Gastrocnemius medialis (tissue), 4 donors: ENCODE data around the gene NPBWR2. TPM values are rescaled to one million over a fixed set of nuclear protein-coding genes. Genes with fewer than 3 reads are reported as not detected.

ENCODE experiments used
- ATAC-seq, 2 donors: fragments of 150-250 bp; one replicate each; pipeline ENCODE4 v1.9.1; 2016
- DNase-seq, 2 donors: peaks; one replicate each; pipeline ENCODE4 v3.0.0-alpha.2; 2019
- H3K27ac ChIP-seq, 4 donors: fragments of 200-600 bp; sonication (generic); 1 replicate in 1 of 4; 2 replicates in 3 of 4; pipeline ENCODE4 v1.5.1; 2016 to 2018; ENCODE audit warnings: mild to moderate bottlenecking in 2 of 4, moderate library complexity in 1 of 4
- H3K27me3 ChIP-seq, 3 donors: fragments of 200-600 bp; sonication (generic) in 2 of 3; 1 replicate in 1 of 3; 2 replicates in 2 of 3; pipeline versions ENCODE4 v1.5.1 to v1.6.0; 2016 to 2019; ENCODE audit warnings: mild to moderate bottlenecking in 1 of 3, moderate library complexity in 1 of 3
- H3K36me3 ChIP-seq, 2 donors: fragments of 200-600 bp; sonication (generic) in 1 of 2; one replicate each; pipeline ENCODE4 v1.5.1; 2017 to 2018
- H3K4me1 ChIP-seq, 2 donors: fragments of 200-600 bp; sonication (generic) in 1 of 2; one replicate each; pipeline ENCODE4 v1.5.1; 2016 to 2017; ENCODE audit warnings: mild to moderate bottlenecking in 2 of 2
- H3K4me3 ChIP-seq, 4 donors: fragments of 200-600 bp; sonication (generic) in 3 of 4; 1 replicate in 1 of 4; 2 replicates in 3 of 4; pipeline ENCODE4 v1.5.1; 2016 to 2019; ENCODE audit warnings: mild to moderate bottlenecking in 2 of 4
- H3K9me3 ChIP-seq, 3 donors: fragments of 200-600 bp; sonication (generic) in 2 of 3; 1 replicate in 1 of 3; 2 replicates in 2 of 3; pipeline ENCODE4 v1.5.1; 2016 to 2019
- CTCF ChIP-seq, 5 experiments: fragments of 450-650 bp in 3 of 5; fragments of 200-600 bp in 2 of 5; sonication (generic) in 2 of 5; IDR thresholded peaks in 4 of 5; conservative IDR thresholded peaks in 1 of 5; 1 replicate in 4 of 5; 2 replicates in 1 of 5; pipeline ENCODE4 v1.5.1; 2016 to 2019; ENCODE audit warnings: antibody characterized with exemption in 5 of 5, mild to moderate bottlenecking in 3 of 5, moderate library complexity in 3 of 5
- POLR2A ChIP-seq, 2 donors: fragments of 450-650 bp; IDR thresholded peaks; one replicate each; pipeline ENCODE4 v1.6.1; 2017; ENCODE audit warnings: antibody characterized with exemption in 2 of 2, mild to moderate bottlenecking in 2 of 2, moderate library complexity in 2 of 2
- in situ Hi-C, 4 donors: fragments of 200-750 bp; cut with MboI; loops; one replicate each; pipeline versions ENCODE4 v1.15.0 to v1.8.0; 2017; ENCODE audit warnings: low sequenced_read_pairs in 4 of 4
- intact Hi-C: fragments of 100-400 bp; cut with DNase I; formaldehyde crosslinking; loops from one replicate; pipeline ENCODE4 v1.15.1; 2023; ENCODE audit warnings: low total_unique reads
- total RNA-seq, 4 donors: library from RNA; depleted of rRNA; stranded (reverse); fragments of >200 nt; gene quantifications; one replicate each; pipeline versions ENCODE4 v1.1.0 to v1.2.3, GENCODE V29; 2016

The NPBWR2 gene
- total RNA-seq, 4 donors from 2014 or later, result not detected

GRCh38 chr20:64116016-64116415 lies 8.7 kb upstream of the NPBWR2 start:
- H3K4me3 ChIP-seq, result no peak overlapping the region
- peaks cover 0 to 2% (median 0%) of the 10 kb centered on the region in 3 donors for H3K27me3 ChIP-seq
- H3K27ac ChIP-seq, result no peak overlapping the region
- no peaks in the 10 kb centered on the region for H3K9me3 ChIP-seq
- no peaks in the 10 kb centered on the region for H3K36me3 ChIP-seq
- ATAC-seq, result no peak
- intact Hi-C loops, result no loop called here
- TF ChIP-seq CTCF (IDR thresholded peaks at IDR 0.05 in 4 of 5, conservative IDR thresholded peaks at IDR 0.05 in 1 of 5) (no peak), POLR2A (IDR thresholded peaks at IDR 0.05) (no peak)
- DNase-seq, result no peak
- in situ Hi-C loops, result no loop called here
- H3K4me1 ChIP-seq, result no peaks in the 10 kb centered on the region

GRCh38 chr20:64115171-64115911 lies 8.0 kb upstream of the NPBWR2 start:
- no peaks in the 10 kb centered on the region for H3K36me3 ChIP-seq
- H3K27me3 ChIP-seq, result no peaks in the 10 kb centered on the region
- intact Hi-C loops, result no loop called here

GRCh38 chr20:64114356-64114971 lies 7.1 kb upstream of the NPBWR2 start:
- no peaks in the 10 kb centered on the region for H3K4me1 ChIP-seq
- ATAC-seq (no peak), DNase-seq (no peak)
- no peak overlapping the region for H3K27ac ChIP-seq
- TF ChIP-seq POLR2A (IDR thresholded peaks at IDR 0.05), result no peak
- no peak for TF ChIP-seq CTCF (IDR thresholded peaks at IDR 0.05 in 4 of 5, conservative IDR thresholded peaks at IDR 0.05 in 1 of 5)
- in situ Hi-C loops (no loop called here), intact Hi-C loops (no loop called here)
- H3K4me3 ChIP-seq, result no peak overlapping the region
- no peaks in the 10 kb centered on the region for H3K36me3 ChIP-seq
- H3K9me3 ChIP-seq, result no peaks in the 10 kb centered on the region
- H3K27me3 ChIP-seq, result no peaks in the 10 kb centered on the region

More at GRCh38 chr20:64115171-64115911, 8.0 kb upstream of the NPBWR2 start:
- Histone ChIP-seq H3K4me1 (no peaks in the 10 kb centered on the region), H3K4me3 (no peak overlapping the region), H3K27ac (no peak overlapping the region), H3K9me3 (no peaks in the 10 kb centered on the region)
- ATAC-seq, result no peak
- TF ChIP-seq POLR2A (IDR thresholded peaks at IDR 0.05) (no peak), CTCF (IDR thresholded peaks at IDR 0.05 in 4 of 5, conservative IDR thresholded peaks at IDR 0.05 in 1 of 5) (no peak)
- DNase-seq, result no peak
- in situ Hi-C loops, result no loop called here

GRCh38 chr20:64113796-64114355 lies 6.5 kb upstream of the NPBWR2 start:
- intact Hi-C loops (no loop called here), in situ Hi-C loops (no loop called here)
- DNase-seq (no peak), ATAC-seq (no peak)
- H3K4me3 ChIP-seq, result no peak overlapping the region
- no peak for TF ChIP-seq POLR2A (IDR thresholded peaks at IDR 0.05)
- TF ChIP-seq CTCF (IDR thresholded peaks at IDR 0.05 in 4 of 5, conservative IDR thresholded peaks at IDR 0.05 in 1 of 5), result no peak
- H3K4me1 ChIP-seq, result no peaks in the 10 kb centered on the region
- H3K27ac ChIP-seq, result no peak overlapping the region
- no peaks in the 10 kb centered on the region for H3K9me3 ChIP-seq
- H3K36me3 ChIP-seq, result no peaks in the 10 kb centered on the region
- no peaks in the 10 kb centered on the region for H3K27me3 ChIP-seq
